H9 (cell line): ENCODE measurements around the gene AMH. TPM values are rescaled to one million over a fixed set of nuclear protein-coding genes. Genes with fewer than 3 reads are reported as not detected.
"Not testable (repeated sequence)": the region's sequence is repeated elsewhere in the genome, so short reads cannot be mapped to it uniquely, and the experiment has no call there.

ENCODE experiments used
- DNase-seq: peaks from one replicate; pipeline ENCODE4 v3.0.0-alpha.2; 2017
- H2AFZ ChIP-seq: one replicate; pipeline ENCODE4 v1.6.1; 2013; ENCODE audit warnings: mild to moderate bottlenecking, low read length, control low read depth, moderate library complexity
- H2AK5ac ChIP-seq: 2 replicates; pipeline ENCODE4 v1.6.1; 2013; ENCODE audit warnings: low read length, control low read depth, mixed read lengths; ENCODE audit not compliant: insufficient read length
- H2BK120ac ChIP-seq: one replicate; pipeline ENCODE4 v1.6.1; 2013; ENCODE audit warnings: low read depth, mild to moderate bottlenecking, low read length, control low read depth, inconsistent platforms; ENCODE audit not compliant: poor library complexity, severe bottlenecking
- H2BK12ac ChIP-seq: 2 replicates; pipeline ENCODE4 v1.6.1; 2013; ENCODE audit warnings: low read length, control low read depth, mixed read lengths, low read depth; ENCODE audit not compliant: insufficient read length
- H2BK15ac ChIP-seq: 2 replicates; pipeline ENCODE4 v1.6.1; 2013; ENCODE audit warnings: low read depth, low read length, control low read depth
- H2BK20ac ChIP-seq: one replicate; pipeline ENCODE4 v1.6.1; 2013; ENCODE audit warnings: low read depth, mild to moderate bottlenecking, low read length, control low read depth, inconsistent platforms; ENCODE audit not compliant: poor library complexity, severe bottlenecking
- H2BK5ac ChIP-seq: 2 replicates; pipeline ENCODE4 v1.6.1; 2013; ENCODE audit warnings: low read length, control low read depth, mixed read lengths; ENCODE audit not compliant: insufficient read length
- H3K14ac ChIP-seq: 2 replicates; pipeline ENCODE4 v1.6.1; 2013; ENCODE audit warnings: low read length, control low read depth; ENCODE audit not compliant: insufficient read depth
- H3K18ac ChIP-seq: 2 replicates; pipeline ENCODE4 v1.6.1; 2013; ENCODE audit warnings: low read depth, mild to moderate bottlenecking, mixed read lengths, low read length, control low read depth; ENCODE audit not compliant: insufficient read length
- H3K23ac ChIP-seq: 2 replicates; pipeline ENCODE4 v1.6.1; 2013; ENCODE audit warnings: low read length, control low read depth, mixed read lengths, low read depth; ENCODE audit not compliant: insufficient read length
- H3K23me2 ChIP-seq: 2 replicates; pipeline ENCODE4 v1.6.1; 2013; ENCODE audit warnings: low read depth, mild to moderate bottlenecking, mixed read lengths, low read length, control low read depth; ENCODE audit not compliant: insufficient read length, poor library complexity, severe bottlenecking
- H3K27ac ChIP-seq: 2 replicates; pipeline ENCODE4 v1.5.1; 2013; ENCODE audit warnings: low read length, control low read depth, mixed read lengths, low read depth; ENCODE audit not compliant: insufficient read length
- H3K27me3 ChIP-seq: 2 replicates; pipeline ENCODE4 v1.6.1; 2013; ENCODE audit warnings: low read length, control low read depth, inconsistent platforms; ENCODE audit not compliant: insufficient read depth
- H3K4ac ChIP-seq: 2 replicates; pipeline ENCODE4 v1.6.1; 2013; ENCODE audit warnings: low read depth, mild to moderate bottlenecking, control low read depth, inconsistent platforms, low read length, moderate library complexity
- H3K4me1 ChIP-seq: 2 replicates; pipeline ENCODE4 v1.6.1; 2013; ENCODE audit warnings: low read length, control low read depth, inconsistent platforms; ENCODE audit not compliant: insufficient read depth
- H3K4me2 ChIP-seq: 2 replicates; pipeline ENCODE4 v1.6.1; 2013; ENCODE audit warnings: low read length, control low read depth, mixed read lengths; ENCODE audit not compliant: insufficient read length, insufficient read depth
- H3K56ac ChIP-seq: 2 replicates; pipeline ENCODE4 v1.6.1; 2013; ENCODE audit warnings: low read depth, mild to moderate bottlenecking, mixed read lengths, low read length, control low read depth; ENCODE audit not compliant: insufficient read length
- H3K79me1 ChIP-seq: 2 replicates; pipeline ENCODE4 v1.6.1; 2013; ENCODE audit warnings: low read depth, mild to moderate bottlenecking, moderate library complexity, low read length, control low read depth, inconsistent platforms; ENCODE audit not compliant: insufficient read depth, poor library complexity, severe bottlenecking
- H3K79me2 ChIP-seq: 2 replicates; pipeline ENCODE4 v1.6.1; 2013; ENCODE audit warnings: low read length, control low read depth, inconsistent platforms; ENCODE audit not compliant: insufficient read depth
- H3K9ac ChIP-seq: 2 replicates; pipeline ENCODE4 v1.6.1; 2013; ENCODE audit warnings: low read length, control low read depth, mixed read lengths; ENCODE audit not compliant: insufficient read length; ENCODE audit errors: extremely low read depth
- H3K9me3 ChIP-seq: one replicate; pipeline ENCODE4 v1.6.1; 2013; ENCODE audit warnings: low read depth, low read length, inconsistent platforms; ENCODE audit not compliant: control insufficient read depth
- H3T11ph ChIP-seq: one replicate; pipeline ENCODE4 v1.6.1; 2013; ENCODE audit warnings: mild to moderate bottlenecking, low read length, control low read depth, inconsistent platforms
- H4K20me1 ChIP-seq: one replicate; pipeline ENCODE4 v1.6.1; 2013; ENCODE audit not compliant: control insufficient read depth, insufficient read length, insufficient read depth
- H4K5ac ChIP-seq: 2 replicates; pipeline ENCODE4 v1.6.1; 2013; ENCODE audit warnings: low read depth, mild to moderate bottlenecking, mixed read lengths, low read length, control low read depth; ENCODE audit not compliant: insufficient read length
- H4K8ac ChIP-seq: replicated peaks from 2 replicates; pipeline ENCODE4 v1.6.1; 2013; ENCODE audit warnings: low read length, control low read depth, mixed read lengths, low read depth; ENCODE audit not compliant: insufficient read length
- H4K91ac ChIP-seq: 2 replicates; pipeline ENCODE4 v1.6.1; 2013; ENCODE audit warnings: low read depth, mild to moderate bottlenecking, moderate library complexity, mixed read lengths, low read length, control low read depth; ENCODE audit not compliant: insufficient read length
- H3K27ac Mint-ChIP-seq, 3 experiments: 2 replicates in 2 of 3; 3 replicates in 1 of 3; pipeline ENCODE4 v1.8.0; 2020 to 2021; ENCODE audit warnings: mixed read lengths in 3 of 3, mild to moderate bottlenecking in 1 of 3, moderate library complexity in 1 of 3
- H3K27me3 Mint-ChIP-seq: 2 replicates; pipeline ENCODE4 v1.8.0; 2021; ENCODE audit warnings: low read depth, mild to moderate bottlenecking, moderate library complexity, mixed read lengths
- H3K36me3 Mint-ChIP-seq, 3 experiments: 2 replicates in 2 of 3; 3 replicates in 1 of 3; pipeline ENCODE4 v1.8.0; 2020 to 2021; ENCODE audit warnings: low read depth in 3 of 3, mixed read lengths in 3 of 3; ENCODE audit not compliant: insufficient read depth in 1 of 3
- H3K4me1 Mint-ChIP-seq, 2 experiments: 2 replicates each; pipeline ENCODE4 v1.8.0; 2020; ENCODE audit warnings: mixed read lengths in 2 of 2
- H3K4me3 Mint-ChIP-seq, 2 experiments: 2 replicates in 1 of 2; 3 replicates in 1 of 2; pipeline ENCODE4 v1.8.0; 2020 to 2021; ENCODE audit warnings: mild to moderate bottlenecking in 2 of 2, mixed read lengths in 2 of 2, moderate library complexity in 1 of 2
- H3K9me3 Mint-ChIP-seq, 2 experiments: 2 replicates in 1 of 2; 3 replicates in 1 of 2; pipeline ENCODE4 v1.8.0; 2020; ENCODE audit warnings: mild to moderate bottlenecking in 2 of 2, mixed read lengths in 2 of 2, moderate library complexity in 1 of 2
- CTCF ChIP-seq: fragments of 200-600 bp; sonication (generic); conservative IDR thresholded peaks from 3 replicates; pipeline ENCODE4 v1.8.0; 2021; ENCODE audit warnings: antibody characterized with exemption, mild to moderate bottlenecking
- WGBS: extraction: QIAGEN DNeasy Blood & Tissue Kit; methylation state at CpG from one replicate; pipeline ENCODE4 v1.1.7; 2013; ENCODE audit warnings: missing lambda C conversion rate, low lambda C conversion rate, mixed read lengths; ENCODE audit not compliant: insufficient read length; ENCODE audit errors: extremely low coverage; 5-methylcytosine and 5-hydroxymethylcytosine counted together
- total RNA-seq: library from RNA; stranded (reverse); gene quantifications from 2 replicates; pipeline ENCODE4 v1.2.1, GENCODE V29; 2021

The AMH gene
- total RNA-seq, 1 experiment from 2014 or later, result 70.7 TPM

- Mint-ChIP-seq H3K27me3 (no peaks in the 10 kb centered on the region; the same call in 1 of the 2 replicates), H3K4me3 (no peak overlapping the region), H3K36me3 (peaks cover 14 to 34% (median 32%) of the 10 kb centered on the region in 3 experiments), H3K27ac (peak overlapping the region in 1 of 3 experiments; percentile 82; a peak in 1 of 7 replicates), H3K9me3 (peaks cover 0 to 8% of the 10 kb centered on the region in 2 experiments; a peak in 1 of 5 replicates), H3K4me1 (peaks cover 3 to 6% of the 10 kb centered on the region in 2 experiments; a peak in 3 of 4 replicates)
- no peak overlapping the region for H2BK20ac ChIP-seq
- peaks cover 2% of the 10 kb centered on the region for H4K20me1 ChIP-seq
- H4K8ac ChIP-seq, result no peak overlapping the region
- H3K79me2 ChIP-seq, result peaks cover 2% of the 10 kb centered on the region; the same call in 1 of the 2 replicates
- H2AFZ ChIP-seq, result no peak overlapping the region
- H3K23me2 ChIP-seq, result no peaks in the 10 kb centered on the region
- H4K5ac ChIP-seq, result no peak overlapping the region
- peak overlapping the region; percentile 66 for H3K18ac ChIP-seq
- no peaks in the 10 kb centered on the region for H3K9me3 ChIP-seq
- H3K14ac ChIP-seq, result no peak overlapping the region; the same call in 1 of the 2 replicates
- no peak overlapping the region for H3K27ac ChIP-seq
- no peak overlapping the region for H3K4me2 ChIP-seq
- H3K4me1 ChIP-seq, result no peaks in the 10 kb centered on the region
- WGBS, result no CpG with 5 or more reads among the region's 37 CpGs
- no peak overlapping the region for H2BK120ac ChIP-seq
- peak overlapping the region; percentile 6 for H2BK12ac ChIP-seq
- H2BK15ac ChIP-seq, result no peak overlapping the region
- H2AK5ac ChIP-seq, result no peak overlapping the region
- no peak overlapping the region for H3K9ac ChIP-seq
- no peak overlapping the region for H3K56ac ChIP-seq
- no peak overlapping the region for H2BK5ac ChIP-seq
- no peaks in the 10 kb centered on the region for H3K27me3 ChIP-seq
- no peak for DNase-seq
- no peak for TF ChIP-seq CTCF
- no peak overlapping the region for H3K23ac ChIP-seq
- peak overlapping the region; percentile 43 for H4K91ac ChIP-seq
- no peak overlapping the region for H3T11ph ChIP-seq
- no peak overlapping the region for H3K4ac ChIP-seq
- H3K79me1 ChIP-seq, result no peaks in the 10 kb centered on the region
Measured at GRCh38 chr19:2199861-2200623, 49.1 kb upstream of the AMH start.

- H3K4ac ChIP-seq, H3K4me1 ChIP-seq, H3T11ph ChIP-seq, H2AK5ac ChIP-seq, H3K79me2 ChIP-seq, H3K27me3 Mint-ChIP-seq, H3K14ac ChIP-seq, H2BK12ac ChIP-seq, H3K9me3 Mint-ChIP-seq, H3K56ac ChIP-seq, H2BK15ac ChIP-seq, H4K8ac ChIP-seq, H3K27ac ChIP-seq, H3K23me2 ChIP-seq, H3K23ac ChIP-seq, H3K9ac ChIP-seq, H3K4me1 Mint-ChIP-seq, H4K20me1 ChIP-seq, H3K27me3 ChIP-seq, H2BK20ac ChIP-seq, H3K4me2 ChIP-seq, H2AFZ ChIP-seq, H3K4me3 Mint-ChIP-seq, DNase-seq, H3K79me1 ChIP-seq, H2BK120ac ChIP-seq, H3K9me3 ChIP-seq: not testable (repeated sequence)
- H4K91ac ChIP-seq, result peak overlapping the region; percentile 43
- peak overlapping the region in 2 of 3 experiments; percentile 27 to 97; a peak in 3 of 7 replicates for H3K27ac Mint-ChIP-seq
- peak overlapping the region; percentile 73 for H4K5ac ChIP-seq
- H3K18ac ChIP-seq, result peak overlapping the region; percentile 81
- 100% methylated on average over 24 of the region's 50 CpGs for WGBS
- H2BK5ac ChIP-seq, result peak overlapping the region; percentile 56
- H3K36me3 Mint-ChIP-seq, result peaks cover 18 to 35% (median 35%) of the 10 kb centered on the region in 3 experiments
Measured at GRCh38 chr19:2200624-2201294, 48.4 kb upstream of the AMH start.
